Stimulated activated naive CD8-positive, alpha-beta T cell treated with anti-CD3 and anti-CD28 coated beads, Interleukin-15, amount 100 ng/mL, for 72 hours (primary cell): ENCODE measurements around the gene TRAF3IP1.
A peak's percentile ranks its signal among the peaks of the same experiment; 100 is the strongest.
"Not testable (repeated sequence)": the region's sequence is repeated elsewhere in the genome, so short reads cannot be mapped to it uniquely, and the experiment has no call there.

Experiments
- ATAC-seq: fragments of 150-1000 bp; cut with Tn5 transposase; 2 replicates; pipeline ENCODE4 v1.10.0; 2021; ENCODE audit warnings: mild to moderate bottlenecking, moderate library complexity
- DNase-seq, 2 donors: peaks; one replicate each; pipeline ENCODE4 v3.0.0; 2021 to 2022
- H3K27ac Mint-ChIP-seq, 2 donors: one replicate each; pipeline ENCODE4 v1.8.0; 2022; ENCODE audit warnings: mild to moderate bottlenecking in 2 of 2, mixed read lengths in 2 of 2, moderate library complexity in 2 of 2
- H3K27me3 Mint-ChIP-seq: one replicate; pipeline ENCODE4 v1.8.0; 2022; ENCODE audit warnings: mixed read lengths
- H3K4me1 Mint-ChIP-seq: one replicate; pipeline ENCODE4 v1.8.0; 2022; ENCODE audit warnings: mild to moderate bottlenecking, mixed read lengths
- H3K4me3 Mint-ChIP-seq, 2 donors: one replicate each; pipeline ENCODE4 v1.8.0; 2022; ENCODE audit warnings: mild to moderate bottlenecking in 2 of 2, mixed read lengths in 2 of 2, moderate library complexity in 1 of 2
- H3K9me3 Mint-ChIP-seq, 2 donors: one replicate each; pipeline ENCODE4 v1.8.0; 2022; ENCODE audit warnings: mixed read lengths in 2 of 2

TRAF3IP1 gene

DNA sequence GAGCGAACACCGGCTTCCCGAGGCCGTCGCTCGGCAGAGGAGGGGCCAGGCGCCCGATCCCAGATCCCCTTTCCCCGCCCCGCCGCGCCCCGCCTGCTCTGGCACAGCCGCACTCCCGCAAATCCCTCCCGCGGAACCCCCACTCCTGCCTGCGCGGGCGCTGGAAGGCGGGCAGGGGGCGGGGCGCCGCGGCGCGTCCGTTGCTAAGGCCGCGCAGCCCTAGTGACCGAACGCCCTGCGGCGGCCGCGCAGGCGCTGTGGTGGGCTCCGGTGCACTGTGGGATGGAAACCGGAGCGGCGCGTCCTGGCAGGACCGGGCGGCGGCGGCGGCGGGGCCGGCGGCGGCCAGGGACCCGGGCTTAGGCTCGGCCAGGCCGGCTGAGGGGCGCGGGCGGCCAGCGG lies at the start of gene TRAF3IP1:
TRAF3IP1 (plus strand) TSS at position 273 of the 402 bp plus-strand sequence. CDS start 145 bp downstream, outside the sequence.
- H3K27me3 Mint-ChIP-seq: peaks cover 15% of the 10 kb centered on the region

GRCh38 chr2:238270606-238271005 lies 49.7 kb upstream of the TRAF3IP1 start:
- Mint-ChIP-seq H3K4me3 (no peak overlapping the region), H3K27ac (peak overlapping the region in 1 of 2 donors; percentile 17), H3K9me3 (no peaks in the 10 kb centered on the region), H3K27me3 (no peaks in the 10 kb centered on the region), H3K4me1 (no peaks in the 10 kb centered on the region)
- DNase-seq: no peak
- no peak for ATAC-seq

More for the DNA sequence above, at the start of gene TRAF3IP1:
- ATAC-seq: peak; percentile 97
- peaks cover 19% of the 10 kb centered on the region for H3K4me1 Mint-ChIP-seq
- no peaks in the 10 kb centered on the region for H3K9me3 Mint-ChIP-seq
- peak; percentile 80 to 81 for DNase-seq
- H3K27ac Mint-ChIP-seq: peak within 1 kb of the TSS in 1 of 2 donors; percentile 49
- peak within 1 kb of the TSS; percentile 77 to 87 for H3K4me3 Mint-ChIP-seq

DNA sequence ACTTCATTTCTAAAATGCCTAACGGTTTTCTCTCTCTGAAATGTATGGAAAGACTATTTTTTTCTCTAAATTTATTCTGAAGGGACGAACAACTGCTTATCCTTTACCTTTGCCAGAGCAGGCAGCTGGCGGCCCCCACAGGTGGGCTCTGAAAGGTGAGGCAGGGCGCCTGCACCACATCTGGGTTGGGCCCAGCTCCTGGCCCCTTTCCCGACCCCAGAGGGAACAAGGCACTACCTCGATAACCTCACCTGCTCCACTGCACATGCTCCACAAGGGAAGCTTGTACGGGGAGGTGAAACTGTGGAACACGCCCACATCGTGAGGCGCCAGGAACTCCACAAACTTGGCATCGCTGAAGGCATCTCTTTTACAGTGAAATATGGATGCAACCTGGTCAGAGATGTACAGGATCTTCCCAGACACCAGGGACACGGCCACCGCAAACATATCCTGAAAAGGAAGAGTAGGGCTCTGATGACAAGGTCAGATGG lies 49.2 kb upstream of the TRAF3IP1 start:
- no peak for ATAC-seq
- H3K27ac Mint-ChIP-seq: no peak overlapping the region
- H3K4me3 Mint-ChIP-seq: no peak overlapping the region
- H3K4me1 Mint-ChIP-seq: no peaks in the 10 kb centered on the region
- no peaks in the 10 kb centered on the region for H3K9me3 Mint-ChIP-seq
- H3K27me3 Mint-ChIP-seq: no peaks in the 10 kb centered on the region
- DNase-seq: no peak

- DNase-seq: not testable (repeated sequence)
Observed at GRCh38 chr2:238271686-238272085, 48.6 kb upstream of the TRAF3IP1 start.

GRCh38 chr2:238272156-238272555 lies 48.2 kb upstream of the TRAF3IP1 start:
- Mint-ChIP-seq H3K27ac (no peak overlapping the region), H3K4me3 (no peak overlapping the region)

More at GRCh38 chr2:238271686-238272085, 48.6 kb upstream of the TRAF3IP1 start:
- H3K27me3 Mint-ChIP-seq, H3K27ac Mint-ChIP-seq, H3K4me1 Mint-ChIP-seq, H3K9me3 Mint-ChIP-seq, ATAC-seq, H3K4me3 Mint-ChIP-seq: not testable (repeated sequence)

DNA sequence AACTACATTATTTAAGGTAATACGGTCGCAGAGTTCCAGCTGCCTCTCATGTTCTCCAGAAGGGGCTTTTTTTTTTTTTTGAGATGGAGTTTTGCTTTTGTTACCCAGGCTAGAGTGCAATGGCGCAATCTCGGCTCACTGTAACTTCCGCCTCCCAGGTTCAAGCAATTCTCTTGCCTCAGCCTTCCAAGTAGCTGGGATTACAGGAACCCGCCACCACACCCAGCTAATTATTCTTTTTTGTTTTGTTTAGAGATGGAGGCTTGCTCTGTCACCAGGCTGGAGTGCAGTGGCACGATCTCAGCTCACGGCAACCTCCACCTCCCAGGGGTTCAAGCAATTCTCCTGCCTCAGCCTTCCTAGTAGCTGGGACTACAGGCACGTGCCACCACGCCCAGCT lies 46.9 kb upstream of the TRAF3IP1 start:
- not testable (repeated sequence) for H3K4me3 Mint-ChIP-seq, DNase-seq, H3K27ac Mint-ChIP-seq, H3K4me1 Mint-ChIP-seq, H3K27me3 Mint-ChIP-seq, ATAC-seq, H3K9me3 Mint-ChIP-seq

More at GRCh38 chr2:238272156-238272555, 48.2 kb upstream of the TRAF3IP1 start:
- ATAC-seq: no peak
- H3K9me3 Mint-ChIP-seq: no peaks in the 10 kb centered on the region
- no peak for DNase-seq
- no peaks in the 10 kb centered on the region for H3K27me3 Mint-ChIP-seq
- no peaks in the 10 kb centered on the region for H3K4me1 Mint-ChIP-seq

DNA sequence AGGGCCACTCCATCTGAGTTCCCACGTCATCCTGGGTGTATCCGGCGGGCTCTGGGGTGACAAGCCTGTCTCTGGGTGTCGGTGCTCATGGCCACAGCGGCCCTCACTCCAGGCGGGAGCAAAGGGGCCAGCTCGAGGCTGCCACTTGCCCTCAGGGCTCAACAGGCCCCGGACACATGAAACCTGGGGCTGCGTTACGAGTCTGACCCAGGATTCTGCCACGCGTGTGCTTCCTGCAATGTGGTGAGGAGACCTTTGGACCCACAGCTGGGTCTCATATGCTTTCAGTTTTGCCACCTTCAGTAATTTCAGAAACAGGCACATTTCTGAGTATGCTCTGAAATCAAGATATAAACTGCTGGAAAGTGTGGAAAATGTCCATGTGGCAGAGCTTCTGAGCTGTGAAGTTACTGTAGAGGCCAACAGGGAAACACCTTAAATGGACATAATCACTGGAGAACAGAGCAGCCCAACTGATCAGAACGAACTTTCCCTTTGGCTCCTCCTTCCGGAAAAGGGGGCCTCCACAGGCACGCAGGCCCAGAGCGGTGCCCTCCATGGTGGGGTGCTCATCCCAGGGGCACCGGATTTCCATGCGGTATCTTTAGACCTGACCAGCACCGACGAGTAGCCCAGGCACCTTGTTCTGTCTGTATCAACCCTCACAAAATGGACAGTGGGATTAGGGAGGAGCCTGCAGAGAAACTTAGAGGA lies 46.0 kb upstream of the TRAF3IP1 start:
- Mint-ChIP-seq H3K9me3 (no peaks in the 10 kb centered on the region), H3K4me1 (no peaks in the 10 kb centered on the region), H3K4me3 (no peak overlapping the region), H3K27me3 (no peaks in the 10 kb centered on the region), H3K27ac (no peak overlapping the region)
- DNase-seq (no peak), ATAC-seq (no peak)

DNA sequence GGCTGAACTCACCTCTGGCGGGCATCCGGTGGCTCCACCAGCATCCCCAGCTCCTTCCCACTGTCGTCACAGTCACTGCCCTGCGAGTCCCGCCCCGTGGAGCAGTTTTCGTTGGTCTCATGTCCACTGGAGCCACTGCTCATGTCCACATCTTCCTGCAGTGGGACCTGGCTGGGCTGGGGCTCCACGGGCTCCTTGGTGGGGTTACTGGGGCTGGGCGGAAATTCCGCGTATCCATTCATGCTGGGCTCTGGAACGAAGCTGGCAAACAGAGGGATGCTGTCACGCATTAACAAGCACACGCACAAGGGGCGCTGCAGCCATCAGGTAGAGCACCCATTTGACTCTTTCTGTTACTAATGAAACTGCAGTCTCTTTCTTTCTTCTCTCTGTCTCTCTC lies 42.6 kb upstream of the TRAF3IP1 start:
- H3K4me1 Mint-ChIP-seq: peaks cover 8% of the 10 kb centered on the region
- DNase-seq: no peak
- H3K27me3 Mint-ChIP-seq: no peaks in the 10 kb centered on the region
- no peak for ATAC-seq
- H3K4me3 Mint-ChIP-seq: no peak overlapping the region
- H3K27ac Mint-ChIP-seq: peak overlapping the region in 1 of 2 donors; percentile 89
- H3K9me3 Mint-ChIP-seq: no peaks in the 10 kb centered on the region

DNA sequence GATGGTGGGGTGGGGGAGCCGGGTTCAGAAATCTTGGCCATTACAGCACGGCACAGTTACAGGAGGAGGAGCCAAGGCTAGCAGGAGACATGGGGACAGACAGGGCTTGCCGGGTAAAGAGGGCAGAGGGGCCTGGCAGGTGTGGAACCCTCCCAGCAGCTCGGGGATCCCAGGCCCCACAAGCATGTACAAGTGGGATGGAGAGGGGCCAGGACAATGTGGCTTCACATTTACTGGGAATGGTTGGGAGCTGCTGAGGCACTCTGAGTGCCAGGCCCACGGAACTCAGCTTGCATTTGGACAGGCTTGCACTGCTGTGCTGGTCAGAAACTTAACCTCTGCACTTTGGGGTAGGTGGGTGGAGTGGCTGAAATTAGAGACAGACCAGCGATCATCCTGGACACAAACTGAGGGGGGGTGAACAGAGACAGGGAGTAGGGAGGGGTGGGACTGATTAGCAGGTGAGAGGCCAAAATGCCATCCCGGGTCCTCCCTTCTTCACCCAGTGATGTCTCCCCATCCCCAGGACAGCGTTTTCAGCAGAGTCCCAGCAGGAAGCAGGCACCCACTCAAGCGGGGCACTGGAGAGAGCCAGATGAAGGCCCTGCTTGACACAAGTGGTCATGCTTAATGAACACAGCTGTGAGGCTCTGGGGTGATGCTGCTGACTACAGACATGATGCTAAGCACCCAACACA lies 41.5 kb upstream of the TRAF3IP1 start:
- Mint-ChIP-seq H3K27ac (no peak overlapping the region), H3K4me1 (peaks cover 17% of the 10 kb centered on the region), H3K4me3 (no peak overlapping the region), H3K27me3 (no peaks in the 10 kb centered on the region), H3K9me3 (no peaks in the 10 kb centered on the region)
- no peak for DNase-seq
- no peak for ATAC-seq

GRCh38 chr2:238279324-238279682 lies 41.0 kb upstream of the TRAF3IP1 start:
- Mint-ChIP-seq H3K4me1 (peaks cover 22% of the 10 kb centered on the region), H3K4me3 (no peak overlapping the region), H3K27me3 (no peaks in the 10 kb centered on the region), H3K27ac (no peak overlapping the region), H3K9me3 (no peaks in the 10 kb centered on the region)
- no peak for ATAC-seq
- no peak for DNase-seq

- no peaks in the 10 kb centered on the region for H3K27me3 Mint-ChIP-seq
- no peaks in the 10 kb centered on the region for H3K9me3 Mint-ChIP-seq
- no peak overlapping the region for H3K4me3 Mint-ChIP-seq
- ATAC-seq (no peak), DNase-seq (no peak)
- H3K4me1 Mint-ChIP-seq: peaks cover 30% of the 10 kb centered on the region
- H3K27ac Mint-ChIP-seq: no peak overlapping the region
Observed at GRCh38 chr2:238280083-238280825, 40.1 kb upstream of the TRAF3IP1 start.

DNA sequence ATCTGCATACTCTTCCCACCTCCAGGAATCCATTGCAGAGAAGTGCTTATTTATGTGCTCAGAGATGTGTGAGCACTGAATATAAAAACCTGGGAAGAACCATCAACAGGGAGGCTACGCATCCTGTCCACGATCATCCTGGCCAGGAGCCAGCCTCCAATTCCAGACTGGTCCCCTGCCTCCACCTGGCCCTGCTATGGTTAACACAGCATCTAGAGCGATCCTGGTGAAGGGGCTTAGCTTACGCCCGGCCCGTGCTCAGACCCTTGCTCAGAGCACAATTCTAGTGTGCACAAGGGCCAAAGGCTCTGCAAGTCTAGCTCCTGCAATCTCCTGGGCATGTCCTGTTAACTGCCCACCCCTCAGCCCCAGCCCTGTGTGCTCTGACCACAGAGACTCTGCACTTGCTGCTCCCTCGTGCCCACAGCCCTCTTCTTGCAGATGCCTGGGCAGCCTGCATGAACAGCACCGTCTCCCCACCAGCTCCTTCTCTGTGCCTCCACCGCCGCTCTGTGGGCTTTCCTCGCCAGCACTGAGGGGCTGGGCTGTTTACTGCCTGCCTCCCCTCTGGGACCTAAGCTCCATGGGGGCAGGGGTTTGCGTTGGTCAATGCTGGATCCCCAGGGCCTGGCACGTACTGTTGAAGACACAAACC lies 38.4 kb upstream of the TRAF3IP1 start:
- DNase-seq (no peak), ATAC-seq (no peak)
- Mint-ChIP-seq H3K27ac (no peak overlapping the region), H3K4me1 (peaks cover 47% of the 10 kb centered on the region), H3K4me3 (no peak overlapping the region), H3K27me3 (no peaks in the 10 kb centered on the region), H3K9me3 (no peaks in the 10 kb centered on the region)

- H3K27ac Mint-ChIP-seq: peak overlapping the region in 1 of 2 donors; percentile 84
- no peak for ATAC-seq
Observed at GRCh38 chr2:238282861-238283738, 37.2 kb upstream of the TRAF3IP1 start.

GRCh38 chr2:238284802-238285515 lies 35.4 kb upstream of the TRAF3IP1 start:
- no peaks in the 10 kb centered on the region for H3K27me3 Mint-ChIP-seq
- no peaks in the 10 kb centered on the region for H3K9me3 Mint-ChIP-seq
- no peak overlapping the region for H3K27ac Mint-ChIP-seq
- DNase-seq (no peak), ATAC-seq (no peak)
- H3K4me1 Mint-ChIP-seq: peaks cover 68% of the 10 kb centered on the region
- no peak overlapping the region for H3K4me3 Mint-ChIP-seq

More at GRCh38 chr2:238282861-238283738, 37.2 kb upstream of the TRAF3IP1 start:
- Mint-ChIP-seq H3K9me3 (no peaks in the 10 kb centered on the region), H3K4me1 (peaks cover 57% of the 10 kb centered on the region), H3K27me3 (no peaks in the 10 kb centered on the region), H3K4me3 (no peak overlapping the region)
- DNase-seq: no peak
